Measurements from ENCODE around the gene SARNP.

DNA sequence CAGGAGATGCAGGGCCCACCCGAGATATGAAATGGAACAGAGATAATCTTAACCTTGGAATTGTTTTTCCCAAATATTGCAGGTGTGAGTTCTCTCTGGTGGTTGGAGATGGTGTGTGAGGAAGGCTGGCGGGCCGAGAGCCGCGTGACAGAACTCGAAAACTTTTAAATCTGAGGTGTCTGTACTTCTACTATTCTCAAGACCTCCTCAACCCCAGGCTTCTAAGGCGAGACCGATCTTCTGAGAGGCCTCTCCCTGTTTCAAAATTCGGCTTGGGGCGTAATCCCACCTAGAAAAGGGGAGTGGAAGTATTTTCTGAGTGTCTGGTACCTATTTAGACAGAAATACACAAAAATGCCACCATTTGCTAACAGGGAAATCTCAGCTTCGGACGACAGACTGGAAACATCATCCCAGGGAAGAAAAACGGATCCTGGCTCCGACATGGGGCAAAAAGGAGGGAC is 611 bp downstream of the SARNP start:
- TF ChIP-seq, protein P1, sequence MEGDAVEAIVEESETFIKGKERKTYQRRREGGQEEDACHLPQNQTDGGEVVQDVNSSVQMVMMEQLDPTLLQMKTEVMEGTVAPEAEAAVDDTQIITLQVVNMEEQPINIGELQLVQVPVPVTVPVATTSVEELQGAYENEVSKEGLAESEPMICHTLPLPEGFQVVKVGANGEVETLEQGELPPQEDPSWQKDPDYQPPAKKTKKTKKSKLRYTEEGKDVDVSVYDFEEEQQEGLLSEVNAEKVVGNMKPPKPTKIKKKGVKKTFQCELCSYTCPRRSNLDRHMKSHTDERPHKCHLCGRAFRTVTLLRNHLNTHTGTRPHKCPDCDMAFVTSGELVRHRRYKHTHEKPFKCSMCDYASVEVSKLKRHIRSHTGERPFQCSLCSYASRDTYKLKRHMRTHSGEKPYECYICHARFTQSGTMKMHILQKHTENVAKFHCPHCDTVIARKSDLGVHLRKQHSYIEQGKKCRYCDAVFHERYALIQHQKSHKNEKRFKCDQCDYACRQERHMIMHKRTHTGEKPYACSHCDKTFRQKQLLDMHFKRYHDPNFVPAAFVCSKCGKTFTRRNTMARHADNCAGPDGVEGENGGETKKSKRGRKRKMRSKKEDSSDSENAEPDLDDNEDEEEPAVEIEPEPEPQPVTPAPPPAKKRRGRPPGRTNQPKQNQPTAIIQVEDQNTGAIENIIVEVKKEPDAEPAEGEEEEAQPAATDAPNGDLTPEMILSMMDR (IDR thresholded peaks at IDR 0.05): no peak
- no peak for TF ChIP-seq GATA2 (CRISPR knock-in tag; IDR thresholded peaks at IDR 0.05)
- TF ChIP-seq NFIC (IDR thresholded peaks at IDR 0.05; ENCODE audit: borderline replicate concordance): no peak
- no peak for TF ChIP-seq RFX5 (IDR thresholded peaks at IDR 0.05; ENCODE audit: low read length)
- TF ChIP-seq, protein P2, sequence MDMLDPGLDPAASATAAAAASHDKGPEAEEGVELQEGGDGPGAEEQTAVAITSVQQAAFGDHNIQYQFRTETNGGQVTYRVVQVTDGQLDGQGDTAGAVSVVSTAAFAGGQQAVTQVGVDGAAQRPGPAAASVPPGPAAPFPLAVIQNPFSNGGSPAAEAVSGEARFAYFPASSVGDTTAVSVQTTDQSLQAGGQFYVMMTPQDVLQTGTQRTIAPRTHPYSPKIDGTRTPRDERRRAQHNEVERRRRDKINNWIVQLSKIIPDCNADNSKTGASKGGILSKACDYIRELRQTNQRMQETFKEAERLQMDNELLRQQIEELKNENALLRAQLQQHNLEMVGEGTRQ (IDR thresholded peaks at IDR 0.05; ENCODE audit: borderline replicate concordance, low read depth, low read length): no peak
- no peak for TF ChIP-seq RAD21 (IDR thresholded peaks at IDR 0.05; ENCODE audit: low read length)
- no peak for TF ChIP-seq SIN3A (IDR thresholded peaks at IDR 0.05; ENCODE audit: borderline replicate concordance, low read depth, low read length)
- no peak for TF ChIP-seq RCOR1 (IDR thresholded peaks at IDR 0.05; ENCODE audit: low read length)
- no peak for TF ChIP-seq PBX3 (IDR thresholded peaks at IDR 0.05)
- no peak for TF ChIP-seq FOXJ3 (CRISPR knock-in tag; IDR thresholded peaks at IDR 0.05)
- no peak; the same call in 1 of the 2 replicates for TF ChIP-seq MAX (IDR thresholded peaks at IDR 0.05; ENCODE audit: low read depth)
- TF ChIP-seq YY1 (IDR thresholded peaks at IDR 0.05; ENCODE audit: low read depth): no peak

All from SK-N-SH (cell line).